ENCODE measurements around the gene ZEB1.

The ZEB1 gene

DNA sequence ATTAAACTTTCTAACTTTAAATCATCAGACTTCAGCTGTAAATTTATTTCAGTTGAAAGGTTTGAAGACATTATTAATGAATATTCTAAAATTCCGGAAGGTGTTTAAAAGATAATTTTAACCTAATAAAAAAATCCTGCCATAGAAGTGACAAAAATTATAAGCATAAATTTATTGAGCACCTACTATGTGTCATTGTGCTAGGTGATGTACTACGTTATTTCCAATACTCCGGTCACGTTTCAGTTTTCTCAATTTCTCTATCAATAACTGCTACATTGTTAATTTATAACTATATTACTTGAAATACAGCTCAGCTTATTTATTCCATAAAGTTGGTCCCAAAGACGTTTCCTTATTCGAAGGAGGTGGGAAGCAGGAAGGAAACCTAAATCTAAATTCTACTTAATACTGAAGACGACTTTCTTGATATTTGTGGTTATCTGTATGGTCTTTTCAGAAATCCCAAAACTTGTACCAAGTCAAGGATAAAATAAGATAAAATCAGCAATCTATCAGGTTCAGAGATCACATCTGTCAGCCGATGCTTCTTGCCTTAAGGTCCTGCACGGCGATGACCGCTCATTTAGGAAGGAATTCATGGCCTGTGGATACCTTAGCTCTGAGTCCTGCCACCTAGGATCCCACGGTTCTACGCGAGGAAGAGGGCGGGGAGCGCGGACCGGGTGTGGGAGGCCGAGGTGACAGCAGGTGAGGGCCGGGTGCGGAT is 1.2 kb upstream of the ZEB1 start:
- H3K36me3 ChIP-seq (ENCODE audit: control insufficient read depth in 4 of 4, insufficient read depth in 4 of 4, low read length in 3 of 4), result no peaks in the 10 kb centered on the region
- no peaks in the 10 kb centered on the region for H3K27me3 ChIP-seq (replicated peaks in 2 of 5; ENCODE audit: control insufficient read depth in 4 of 5, insufficient read depth in 5 of 5, low read length in 4 of 5)
- no peak for DNase-seq
- 0% methylated on average over 12 of the region's 21 CpGs for WGBS (ENCODE audit: insufficient coverage)
- H3K4me1 ChIP-seq (ENCODE audit: control extremely low read depth in 1 of 4, control insufficient read depth in 4 of 4, insufficient read depth in 4 of 4, low read length in 3 of 4), result peaks cover 8 to 24% (median 17%) of the 10 kb centered on the region in 4 experiments
- peak overlapping the region; percentile 84 to 99 (median 92) for H3K4me3 ChIP-seq (ENCODE audit: control insufficient read depth in 1 of 7, extremely low read depth in 1 of 7, insufficient read depth in 4 of 7, low read depth in 2 of 7, low read length in 6 of 7)
- no peaks in the 10 kb centered on the region for H3K9me3 ChIP-seq (ENCODE audit: control extremely low read depth in 1 of 5, control insufficient read depth in 4 of 5, insufficient read depth in 2 of 5, low read depth in 1 of 5, low read length in 4 of 5)
- ChIA-PET CTCF (interaction anchor here (1.4 to 2.0 kb wide), 2 partner anchors 234 to 533 kb away, joined by 4 read pairs; no protein-coding TSS in a partner anchor), POLR2A (interaction anchor here (1.0 kb wide), 1 partner anchor 286 kb away, joined by 4 read pairs; the partner anchor contains the start of gene ZNF438)
- H3K27ac ChIP-seq (ENCODE audit: insufficient read depth in 1 of 2, low read depth in 1 of 2, low read length in 2 of 2, poor library complexity in 1 of 2, severe bottlenecking in 2 of 2), result peak overlapping the region; percentile 85 to 92

DNA sequence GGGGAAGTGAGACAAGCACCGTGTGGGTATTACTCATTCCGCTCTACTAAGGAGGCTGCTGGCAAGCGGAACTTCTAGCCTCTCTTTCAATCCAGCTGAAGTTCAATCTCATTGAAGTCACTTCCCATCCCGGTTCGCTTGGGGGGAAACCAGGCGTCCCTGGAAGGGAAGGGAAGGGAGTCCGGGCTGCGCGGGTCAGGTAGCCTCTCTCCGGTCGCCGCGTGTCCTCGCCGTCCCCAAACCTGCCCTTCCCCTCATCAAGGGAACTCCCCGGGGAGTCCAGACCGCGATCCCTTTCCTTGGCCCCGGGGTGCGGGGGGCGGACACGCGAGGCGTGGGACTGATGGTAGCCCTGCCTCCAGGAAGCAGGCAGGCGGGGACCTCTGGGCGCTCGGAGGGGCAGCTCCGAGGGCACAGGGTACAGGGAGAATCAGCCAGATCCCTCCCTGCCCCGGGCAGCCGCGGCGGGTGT is 598 bp upstream of the ZEB1 start:
- POLR2A ChIA-PET, result interaction anchor here (0.5 to 1.0 kb wide), 2 partner anchors 287 to 532 kb away, joined by 3 to 4 read pairs; partner anchors contain the start of gene ZNF438
- no peaks in the 10 kb centered on the region for H3K27me3 ChIP-seq (replicated peaks in 2 of 5; ENCODE audit: control insufficient read depth in 4 of 5, insufficient read depth in 5 of 5, low read length in 4 of 5)
- CTCF ChIA-PET, result interaction anchor here (2.0 kb wide), 1 partner anchor 235 kb away, joined by 4 read pairs; no protein-coding TSS in a partner anchor
- under 1% methylated on average over 25 of the region's 32 CpGs for WGBS (ENCODE audit: insufficient coverage)
- no peaks in the 10 kb centered on the region for H3K36me3 ChIP-seq (ENCODE audit: control insufficient read depth in 4 of 4, insufficient read depth in 4 of 4, low read length in 3 of 4)
- peak; percentile 89 to 95 (median 92) for DNase-seq
- peaks cover 8 to 27% (median 17%) of the 10 kb centered on the region in 4 experiments for H3K4me1 ChIP-seq (ENCODE audit: control extremely low read depth in 1 of 4, control insufficient read depth in 4 of 4, insufficient read depth in 4 of 4, low read length in 3 of 4)
- peak overlapping the region; percentile 84 to 99 (median 92) for H3K4me3 ChIP-seq (ENCODE audit: control insufficient read depth in 1 of 7, extremely low read depth in 1 of 7, insufficient read depth in 4 of 7, low read depth in 2 of 7, low read length in 6 of 7)
- peak overlapping the region; percentile 85 to 92 for H3K27ac ChIP-seq (ENCODE audit: insufficient read depth in 1 of 2, low read depth in 1 of 2, low read length in 2 of 2, poor library complexity in 1 of 2, severe bottlenecking in 2 of 2)
- no peaks in the 10 kb centered on the region for H3K9me3 ChIP-seq (ENCODE audit: control extremely low read depth in 1 of 5, control insufficient read depth in 4 of 5, insufficient read depth in 2 of 5, low read depth in 1 of 5, low read length in 4 of 5)

DNA sequence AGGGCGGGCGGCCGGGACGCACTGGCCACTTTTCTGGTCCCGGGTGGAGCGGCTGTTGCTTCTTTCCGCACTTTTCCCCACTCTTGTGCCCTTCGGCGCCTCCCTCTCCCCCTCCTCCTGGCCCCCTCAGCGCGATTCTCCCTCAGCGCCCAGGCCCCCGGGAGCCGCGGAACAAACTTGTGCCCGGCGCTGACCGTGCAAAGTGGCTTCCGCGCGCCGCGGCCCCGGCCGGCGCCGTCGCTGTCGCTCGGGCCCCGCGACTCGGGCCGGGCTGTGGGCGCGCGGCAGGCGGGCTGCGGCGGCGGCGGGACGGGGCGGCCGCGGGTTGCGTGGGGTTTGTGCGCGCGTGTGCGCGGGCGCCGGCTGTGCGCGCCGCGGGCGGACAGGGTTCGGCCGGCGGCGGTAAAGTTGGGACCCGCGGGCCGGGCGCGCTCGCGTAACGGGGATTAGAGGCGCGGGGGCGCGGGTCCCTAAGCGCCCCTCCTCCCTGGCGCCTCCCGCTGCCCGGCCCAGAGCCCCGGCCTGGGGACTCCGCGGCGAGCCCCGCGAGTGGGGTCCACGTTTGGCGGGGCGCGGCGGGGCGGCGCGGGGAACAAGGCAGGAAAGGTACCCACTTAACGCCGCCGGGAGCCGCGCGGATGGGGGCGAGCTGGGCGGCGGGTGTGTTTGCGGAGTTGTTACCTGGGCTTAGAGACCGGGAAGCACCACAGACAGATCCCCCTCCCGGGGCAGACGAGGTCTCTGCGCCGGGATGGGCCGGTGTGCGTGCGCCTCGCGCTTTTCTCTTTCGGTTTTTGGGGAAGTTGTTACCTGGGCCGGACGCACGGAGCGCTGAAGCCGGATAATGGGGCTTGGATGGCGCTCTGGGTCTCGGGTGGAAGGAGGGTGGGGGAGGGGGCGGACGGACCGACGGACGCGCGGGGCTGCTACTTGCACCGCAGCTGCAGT is 860 bp downstream of the ZEB1 start:
- ChIA-PET CTCF (interaction anchor here (0.7 kb wide), 1 partner anchor 537 kb away, joined by 3 read pairs; no protein-coding TSS in a partner anchor), POLR2A (no interaction called here)
- under 1% methylated on average over 107 of the region's 129 CpGs for WGBS (ENCODE audit: insufficient coverage)
- no peaks in the 10 kb centered on the region for H3K36me3 ChIP-seq (ENCODE audit: control insufficient read depth in 4 of 4, insufficient read depth in 4 of 4, low read length in 3 of 4)
- H3K27me3 ChIP-seq (replicated peaks in 2 of 5; ENCODE audit: control insufficient read depth in 4 of 5, insufficient read depth in 5 of 5, low read length in 4 of 5), result no peaks in the 10 kb centered on the region
- DNase-seq, result peak; percentile 36 to 72 (median 62)
- H3K4me3 ChIP-seq (ENCODE audit: control insufficient read depth in 1 of 7, extremely low read depth in 1 of 7, insufficient read depth in 4 of 7, low read depth in 2 of 7, low read length in 6 of 7), result peak overlapping the region; percentile 84 to 99 (median 94)
- no peaks in the 10 kb centered on the region for H3K9me3 ChIP-seq (ENCODE audit: control extremely low read depth in 1 of 5, control insufficient read depth in 4 of 5, insufficient read depth in 2 of 5, low read depth in 1 of 5, low read length in 4 of 5)
- peak overlapping the region; percentile 61 to 81 for H3K27ac ChIP-seq (ENCODE audit: insufficient read depth in 1 of 2, low read depth in 1 of 2, low read length in 2 of 2, poor library complexity in 1 of 2, severe bottlenecking in 2 of 2)
- H3K4me1 ChIP-seq (ENCODE audit: control extremely low read depth in 1 of 4, control insufficient read depth in 4 of 4, insufficient read depth in 4 of 4, low read length in 3 of 4), result peaks cover 8 to 27% (median 17%) of the 10 kb centered on the region in 4 experiments

DNA sequence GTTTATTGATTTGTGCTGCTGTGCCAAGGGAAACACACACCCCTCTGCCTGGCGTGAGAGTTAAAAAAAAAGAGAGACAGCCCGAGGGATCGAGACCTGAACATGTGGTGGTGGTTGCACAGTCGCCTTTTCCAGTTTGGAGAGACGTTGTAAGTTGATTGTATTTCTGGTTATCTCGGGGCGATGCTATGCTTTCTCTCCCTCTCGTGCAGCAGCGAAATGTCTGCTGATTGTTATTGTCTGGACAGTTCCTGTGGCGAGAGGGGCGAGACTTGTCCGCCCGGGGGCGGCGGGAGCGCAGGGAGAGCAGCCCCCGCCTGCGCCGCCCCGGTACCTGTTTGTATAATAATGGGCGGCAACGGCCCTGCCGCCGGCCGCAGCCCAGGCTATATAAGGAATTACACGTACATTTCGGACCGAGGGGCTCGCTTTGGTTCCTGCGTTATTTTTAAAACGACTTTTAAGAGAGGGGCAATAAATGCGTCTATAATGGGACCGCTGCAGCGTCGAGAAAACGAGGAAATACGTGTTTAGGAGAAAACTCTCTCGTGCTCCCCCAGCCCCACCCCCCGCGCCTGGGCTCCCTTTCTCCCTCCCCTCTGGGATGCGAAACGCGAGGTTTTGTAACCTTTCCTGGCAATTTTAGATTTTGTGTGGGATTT is 1.7 kb downstream of the ZEB1 start:
- Histone ChIP-seq H3K9me3 (ENCODE audit: control extremely low read depth in 1 of 5, control insufficient read depth in 4 of 5, insufficient read depth in 2 of 5, low read depth in 1 of 5, low read length in 4 of 5) (no peaks in the 10 kb centered on the region), H3K27me3 (replicated peaks in 2 of 5; ENCODE audit: control insufficient read depth in 4 of 5, insufficient read depth in 5 of 5, low read length in 4 of 5) (no peaks in the 10 kb centered on the region), H3K36me3 (ENCODE audit: control insufficient read depth in 4 of 4, insufficient read depth in 4 of 4, low read length in 3 of 4) (no peaks in the 10 kb centered on the region), H3K27ac (ENCODE audit: insufficient read depth in 1 of 2, low read depth in 1 of 2, low read length in 2 of 2, poor library complexity in 1 of 2, severe bottlenecking in 2 of 2) (peak overlapping the region; percentile 40 to 71), H3K4me3 (ENCODE audit: control insufficient read depth in 1 of 7, extremely low read depth in 1 of 7, insufficient read depth in 4 of 7, low read depth in 2 of 7, low read length in 6 of 7) (peak overlapping the region; percentile 84 to 99 (median 94)), H3K4me1 (ENCODE audit: control extremely low read depth in 1 of 4, control insufficient read depth in 4 of 4, insufficient read depth in 4 of 4, low read length in 3 of 4) (peaks cover 8 to 24% (median 17%) of the 10 kb centered on the region in 4 experiments)
- ChIA-PET CTCF (interaction anchor here (0.6 to 1.0 kb wide), 5 partner anchors 10 to 538 kb away, joined by 3 read pairs; no protein-coding TSS in a partner anchor), POLR2A (interaction anchor here (0.6 kb wide), 1 partner anchor 266 kb away, joined by 3 read pairs; no protein-coding TSS in a partner anchor)
- peak; percentile 29 to 69 (median 56) for DNase-seq
- WGBS (ENCODE audit: insufficient coverage), result 0% methylated on average over 25 of the region's 43 CpGs

DNA sequence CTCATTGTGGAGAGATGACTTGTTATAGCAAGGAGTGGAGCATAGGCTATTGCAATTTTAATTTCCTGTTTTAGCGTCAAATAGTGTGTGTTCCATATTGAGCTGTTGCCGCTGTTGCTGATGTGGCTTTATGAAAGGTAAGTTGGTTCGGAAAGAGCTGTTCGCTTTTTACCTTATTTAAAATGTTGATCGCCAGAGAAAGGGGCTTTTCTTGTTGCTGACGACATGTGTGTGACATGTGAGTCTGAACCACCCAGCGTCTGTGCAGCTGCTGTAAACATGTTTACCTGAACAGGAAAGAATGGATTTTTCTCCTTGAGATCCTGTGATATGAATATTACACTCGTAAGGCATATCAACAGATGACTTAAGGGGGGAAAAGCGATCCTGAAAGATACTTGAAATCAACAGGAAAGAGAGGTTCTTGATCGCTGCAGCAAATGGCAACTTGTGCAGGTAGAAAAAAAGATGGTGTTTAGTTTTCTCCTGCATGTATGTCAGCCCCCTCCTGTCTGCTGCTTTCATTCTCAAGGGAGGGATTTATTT is 2.5 kb downstream of the ZEB1 start:
- POLR2A ChIA-PET, result interaction anchor here (0.6 kb wide), 1 partner anchor 265 kb away, joined by 3 read pairs; no protein-coding TSS in a partner anchor
- no peaks in the 10 kb centered on the region for H3K36me3 ChIP-seq (ENCODE audit: control insufficient read depth in 4 of 4, insufficient read depth in 4 of 4, low read length in 3 of 4)
- WGBS (ENCODE audit: insufficient coverage), result 11% methylated on average over 10 of the region's 10 CpGs
- CTCF ChIA-PET, result interaction anchor here (0.6 to 1.0 kb wide), 4 partner anchors 9 to 502 kb away, joined by 3 read pairs; no protein-coding TSS in a partner anchor
- no peaks in the 10 kb centered on the region for H3K27me3 ChIP-seq (replicated peaks in 2 of 5; ENCODE audit: control insufficient read depth in 4 of 5, insufficient read depth in 5 of 5, low read length in 4 of 5)
- peak; percentile 9 to 49 (median 43) for DNase-seq
- H3K9me3 ChIP-seq (ENCODE audit: control extremely low read depth in 1 of 5, control insufficient read depth in 4 of 5, insufficient read depth in 2 of 5, low read depth in 1 of 5, low read length in 4 of 5), result no peaks in the 10 kb centered on the region
- H3K27ac ChIP-seq (ENCODE audit: insufficient read depth in 1 of 2, low read depth in 1 of 2, low read length in 2 of 2, poor library complexity in 1 of 2, severe bottlenecking in 2 of 2), result peak overlapping the region in 1 of 2 experiments; percentile 71
- H3K4me1 ChIP-seq (ENCODE audit: control extremely low read depth in 1 of 4, control insufficient read depth in 4 of 4, insufficient read depth in 4 of 4, low read length in 3 of 4), result peaks cover 8 to 24% (median 17%) of the 10 kb centered on the region in 4 experiments
- H3K4me3 ChIP-seq (ENCODE audit: control insufficient read depth in 1 of 7, extremely low read depth in 1 of 7, insufficient read depth in 4 of 7, low read depth in 2 of 7, low read length in 6 of 7), result peak overlapping the region in 6 of 7 experiments; percentile 84 to 99 (median 94)

DNA sequence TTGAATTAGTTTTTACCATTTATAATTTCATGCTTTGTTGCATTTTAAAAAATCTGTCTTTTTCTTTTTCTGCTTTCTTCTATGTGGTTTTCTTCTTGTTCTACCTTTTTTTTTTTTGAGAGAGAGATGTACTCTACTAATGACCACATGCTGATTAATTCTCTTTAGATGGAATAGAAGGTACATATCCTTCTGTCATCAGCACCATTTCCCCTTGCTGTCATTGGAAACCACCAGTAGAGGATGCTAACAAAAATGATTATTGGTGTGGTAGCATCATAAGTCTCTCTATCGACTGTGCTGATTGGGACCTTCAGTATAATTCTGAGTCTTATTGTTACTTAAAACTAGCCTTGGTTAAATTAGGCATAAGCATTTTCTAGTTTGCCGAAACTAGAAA is 3.6 kb downstream of the ZEB1 start:
- Histone ChIP-seq H3K4me1 (ENCODE audit: control extremely low read depth in 1 of 4, control insufficient read depth in 4 of 4, insufficient read depth in 4 of 4, low read length in 3 of 4) (peaks cover 8 to 24% (median 17%) of the 10 kb centered on the region in 4 experiments), H3K9me3 (ENCODE audit: control extremely low read depth in 1 of 5, control insufficient read depth in 4 of 5, insufficient read depth in 2 of 5, low read depth in 1 of 5, low read length in 4 of 5) (no peaks in the 10 kb centered on the region), H3K36me3 (ENCODE audit: control insufficient read depth in 4 of 4, insufficient read depth in 4 of 4, low read length in 3 of 4) (no peaks in the 10 kb centered on the region), H3K27me3 (replicated peaks in 2 of 5; ENCODE audit: control insufficient read depth in 4 of 5, insufficient read depth in 5 of 5, low read length in 4 of 5) (no peaks in the 10 kb centered on the region), H3K27ac (ENCODE audit: insufficient read depth in 1 of 2, low read depth in 1 of 2, low read length in 2 of 2, poor library complexity in 1 of 2, severe bottlenecking in 2 of 2) (no peak overlapping the region), H3K4me3 (ENCODE audit: control insufficient read depth in 1 of 7, extremely low read depth in 1 of 7, insufficient read depth in 4 of 7, low read depth in 2 of 7, low read length in 6 of 7) (no peak overlapping the region)
- CTCF ChIA-PET, result no interaction called here
- POLR2A ChIA-PET, result no interaction called here
- WGBS (ENCODE audit: insufficient coverage), result 63% methylated on average over 1 of the region's 2 CpGs
- peak; percentile 20 to 46 (median 35) for DNase-seq
